HG03442 (cell line): ENCODE results near the gene GABRB2.
A peak's percentile ranks its signal among the peaks of the same experiment; 100 is the strongest.

ENCODE experiments used
- ATAC-seq: cut with Tn5 transposase; IDR thresholded peaks from one replicate; pipeline ENCODE4 v1.9.1; 2021; ENCODE audit warnings: mild to moderate bottlenecking, moderate library complexity; ENCODE audit not compliant: unreplicated experiment

GABRB2 gene

DNA sequence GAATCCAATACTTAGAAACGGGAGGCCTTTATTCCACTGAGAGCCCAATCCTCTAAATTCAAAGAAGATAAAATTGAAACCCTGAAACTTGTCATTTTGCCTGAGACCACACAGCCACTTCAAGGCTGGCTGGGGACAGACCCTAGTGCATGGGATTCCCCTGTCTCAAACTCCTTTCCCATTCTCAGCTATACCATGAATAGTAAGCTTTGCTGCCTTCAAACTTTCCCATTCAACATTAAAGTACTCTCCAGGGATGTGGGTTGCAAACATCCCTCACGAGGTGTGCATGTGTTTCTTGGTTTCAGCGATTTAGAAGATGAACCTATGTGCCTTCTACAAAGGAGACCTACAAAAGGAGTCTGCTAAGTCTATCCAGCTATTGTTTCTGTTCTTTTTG lies 64.6 kb downstream of the GABRB2 start:
- peak; percentile 73 for ATAC-seq

GRCh38 chr5:161471211-161471950 lies 75.1 kb downstream of the GABRB2 start:
- ATAC-seq, result no peak

DNA sequence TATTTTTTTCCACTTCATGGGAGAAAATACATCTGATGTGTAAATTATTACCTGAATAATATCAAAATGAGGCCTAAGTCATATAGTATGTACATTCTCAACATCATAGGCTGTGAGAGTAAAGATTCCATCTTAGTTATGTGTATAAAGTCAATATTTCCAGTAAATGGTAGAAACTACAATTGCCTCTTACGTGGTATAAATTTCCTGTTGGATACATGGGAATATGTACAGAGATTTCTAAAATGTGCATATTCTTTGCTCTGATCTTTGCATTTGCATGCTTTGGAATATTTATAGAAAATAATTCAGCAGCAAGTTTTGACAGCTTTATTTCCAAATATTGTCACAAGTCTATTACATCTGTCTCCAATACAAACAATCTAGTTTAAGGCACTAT lies 78.8 kb downstream of the GABRB2 start:
- no peak for ATAC-seq

DNA sequence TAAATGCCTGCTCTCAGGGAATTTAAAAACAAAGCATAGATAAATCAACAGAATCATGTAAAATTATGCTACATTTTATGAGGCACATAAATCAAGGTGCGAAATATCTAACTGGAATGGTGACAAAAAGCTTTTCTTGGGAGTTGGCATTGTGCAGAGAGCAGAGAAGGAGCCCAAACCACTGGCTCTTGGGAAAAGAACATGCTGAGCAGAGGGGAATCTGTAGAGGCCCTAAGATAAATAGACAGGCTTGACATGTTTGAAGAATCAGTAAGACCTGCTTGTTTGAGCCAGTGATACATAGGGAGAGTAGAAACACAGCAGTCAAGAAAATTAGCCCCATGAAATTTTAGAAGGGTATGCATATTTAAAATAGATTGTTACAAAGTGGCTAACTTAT lies 85.8 kb downstream of the GABRB2 start:
- ATAC-seq, result no peak

DNA sequence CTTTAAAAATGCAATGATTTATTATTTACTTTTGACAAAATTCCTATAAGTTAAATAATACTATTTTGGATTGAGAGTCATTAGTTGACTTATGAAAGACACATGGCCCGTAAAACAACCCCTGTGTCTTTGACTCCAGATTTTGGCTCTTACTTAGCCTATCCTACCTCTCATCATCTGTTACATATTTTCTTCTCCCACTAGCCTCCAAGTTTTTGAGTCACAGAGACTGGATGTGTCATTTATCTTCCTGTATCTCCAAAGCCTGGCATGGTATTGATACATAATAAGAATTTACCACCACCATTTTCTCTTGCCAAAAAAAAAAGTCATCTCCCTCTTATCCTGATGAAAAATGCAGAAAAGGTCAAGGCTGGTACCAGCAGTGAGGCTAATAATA lies 99.9 kb downstream of the GABRB2 start:
- no peak for ATAC-seq

- no peak for ATAC-seq
These were observed 104.1 kb downstream of the GABRB2 start for GRCh38 chr5:161442471-161442870.

- no peak for ATAC-seq
These were observed 113.7 kb downstream of the GABRB2 start for GRCh38 chr5:161432798-161433197.

GRCh38 chr5:161431963-161432362 lies 114.6 kb downstream of the GABRB2 start:
- no peak for ATAC-seq

- no peak for ATAC-seq
These were observed 125.5 kb downstream of the GABRB2 start for GRCh38 chr5:161421067-161421466.

DNA sequence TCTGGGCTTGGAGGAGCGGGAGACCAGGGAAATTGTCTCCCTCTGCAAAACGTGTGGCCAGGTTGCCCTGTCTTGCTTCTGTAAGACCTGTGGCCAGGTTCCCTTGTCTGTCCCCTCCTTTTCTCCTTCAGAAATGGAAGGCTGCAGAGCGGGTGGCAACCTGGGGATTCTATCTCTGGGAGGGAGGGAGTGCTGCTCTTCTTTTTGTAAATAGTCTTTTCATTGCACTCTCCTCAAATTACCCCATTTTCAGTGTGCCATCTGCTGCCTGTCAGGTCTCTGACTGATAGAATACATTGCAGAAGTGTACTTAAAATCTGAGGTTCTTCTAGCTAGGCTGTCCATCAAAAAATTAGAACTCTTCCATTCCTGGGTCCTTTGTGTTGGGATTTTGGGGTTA lies 126.0 kb downstream of the GABRB2 start:
- no peak for ATAC-seq

- no peak for ATAC-seq
These were observed 131.6 kb downstream of the GABRB2 start for GRCh38 chr5:161414896-161415295.

- no peak for ATAC-seq
These were observed 132.5 kb downstream of the GABRB2 start for GRCh38 chr5:161414037-161414436.

DNA sequence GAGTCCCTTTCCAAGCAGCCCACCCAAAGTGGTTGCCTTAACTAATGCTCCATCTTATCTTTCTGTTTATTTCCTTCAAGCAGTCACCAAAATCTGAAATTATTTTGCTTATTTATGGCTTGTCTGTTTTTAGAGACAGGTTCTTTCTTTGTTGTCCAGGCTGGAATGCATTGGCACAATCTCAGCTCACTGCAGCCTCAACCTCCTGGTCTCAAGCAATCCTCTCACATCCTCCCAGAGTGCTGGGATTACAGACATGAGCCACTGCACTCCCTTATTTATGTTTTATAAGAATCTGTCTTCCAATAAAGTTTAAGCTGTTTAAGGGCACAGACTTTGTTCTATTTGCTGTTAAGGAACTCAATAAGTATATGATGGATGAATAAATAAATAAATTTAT lies 133.7 kb downstream of the GABRB2 start:
- ATAC-seq, result no peak

DNA sequence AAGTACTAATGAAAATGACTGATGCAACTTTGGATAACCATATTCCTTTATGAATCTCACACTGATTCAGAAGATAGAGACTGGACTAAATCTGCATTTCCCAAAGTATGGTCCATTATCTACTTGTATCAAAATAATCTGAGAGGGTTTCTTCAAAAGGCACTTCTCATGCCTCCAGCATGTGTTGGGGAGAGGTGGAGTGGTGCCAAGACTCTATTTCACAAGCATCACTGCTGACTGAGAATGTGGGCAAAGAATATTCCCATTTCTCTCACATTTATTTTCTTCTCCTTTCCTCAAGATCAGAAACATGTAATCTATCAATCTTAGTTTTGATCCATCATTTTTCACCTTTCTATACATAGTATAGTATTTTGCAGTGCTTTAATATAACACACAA lies 135.4 kb downstream of the GABRB2 start:
- ATAC-seq, result no peak

DNA sequence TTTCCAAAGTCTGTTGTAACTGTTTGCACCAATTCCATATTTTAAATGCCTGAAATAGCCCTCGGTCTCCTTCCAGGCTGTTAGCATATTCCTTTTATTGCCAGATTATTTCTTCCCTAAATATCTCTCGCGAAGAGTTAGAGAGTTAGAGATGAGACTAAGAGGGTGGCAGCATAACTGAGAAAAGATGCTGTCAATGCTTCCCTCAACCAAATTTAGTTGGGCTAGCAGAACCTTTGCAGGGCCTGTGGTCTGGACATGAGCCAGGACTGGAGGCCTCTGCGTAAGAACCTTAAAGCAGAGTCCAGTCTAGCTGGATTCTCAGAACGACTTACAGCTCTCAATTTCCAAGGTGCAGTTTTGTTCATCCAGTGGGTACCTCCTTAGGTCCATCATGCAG lies 135.9 kb downstream of the GABRB2 start:
- no peak for ATAC-seq

DNA sequence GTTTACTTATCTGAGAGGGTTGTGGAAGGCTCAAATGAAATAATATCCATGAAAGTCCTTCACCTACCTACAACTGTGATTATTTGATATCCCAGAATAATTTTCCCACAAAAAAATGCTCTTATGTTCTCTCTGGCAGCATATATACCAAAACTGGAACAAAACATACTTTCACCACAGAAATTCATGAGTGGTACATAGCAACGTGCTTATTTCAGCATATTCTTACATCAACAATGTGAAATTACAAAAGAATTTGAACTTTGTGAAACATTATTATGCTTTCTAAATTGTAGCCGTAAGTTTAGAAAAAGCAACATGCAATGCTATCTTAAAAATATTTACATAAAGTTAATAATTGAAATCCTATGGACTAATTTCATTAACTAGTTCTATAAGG lies 137.1 kb downstream of the GABRB2 start:
- ATAC-seq, result no peak

DNA sequence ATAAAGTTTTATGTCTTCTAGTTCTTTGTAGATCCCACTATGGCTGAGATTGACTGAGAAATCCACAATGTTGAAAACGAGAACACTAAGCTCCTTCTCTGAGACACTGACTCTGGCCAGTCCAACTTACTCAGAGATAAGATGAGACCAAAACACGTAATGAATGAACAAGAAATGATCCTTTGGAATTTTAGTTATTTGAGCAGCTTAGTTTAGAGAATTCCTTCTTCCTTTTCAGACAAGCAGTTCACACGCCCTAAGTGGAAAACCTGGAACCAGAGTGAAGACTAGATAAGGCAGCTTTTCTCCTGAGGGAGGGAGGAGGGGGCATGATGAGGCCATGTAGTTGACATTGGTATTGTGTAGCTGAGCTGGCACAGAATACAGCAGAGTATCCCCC lies 139.6 kb downstream of the GABRB2 start:
- no peak for ATAC-seq

DNA sequence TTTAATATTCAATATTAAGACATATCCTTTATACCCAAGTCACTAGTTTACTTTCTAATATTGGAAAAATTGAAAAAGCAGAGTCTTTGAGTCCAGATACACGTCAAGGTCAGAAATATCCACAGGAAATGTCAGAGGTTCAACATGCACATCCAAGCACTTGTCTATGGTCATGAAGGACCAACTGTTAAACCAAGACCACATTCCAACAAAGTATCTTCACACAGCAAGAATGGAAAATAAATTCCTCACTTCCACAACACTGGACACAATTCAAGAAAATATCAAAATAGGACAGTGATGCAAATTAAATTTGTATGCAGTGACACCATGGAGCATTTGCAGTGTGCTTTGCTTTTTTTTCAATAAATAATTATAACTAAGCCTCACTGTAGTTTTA lies 142.5 kb downstream of the GABRB2 start:
- no peak for ATAC-seq

DNA sequence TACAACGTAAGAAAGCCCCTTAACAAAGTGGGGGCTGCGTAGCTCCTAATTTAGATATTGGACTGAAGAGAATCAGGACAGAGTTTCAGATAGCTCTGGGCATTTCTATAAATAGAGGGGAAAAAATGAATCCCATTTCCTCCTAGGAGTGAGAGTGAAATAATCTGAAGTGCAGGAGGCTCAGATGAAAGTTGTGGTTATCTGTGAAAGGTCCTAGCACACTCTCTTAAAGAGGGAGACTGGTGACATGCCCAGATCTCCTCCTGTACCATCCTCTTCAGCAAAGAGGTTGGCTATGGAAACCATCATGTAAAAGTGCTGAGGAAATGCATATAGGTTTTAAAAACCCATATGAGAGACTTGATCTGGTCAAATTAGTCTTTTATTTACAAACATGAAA lies 143.4 kb downstream of the GABRB2 start:
- ATAC-seq, result no peak

- ATAC-seq, result no peak
These were observed 145.9 kb downstream of the GABRB2 start for GRCh38 chr5:161400583-161400982.

DNA sequence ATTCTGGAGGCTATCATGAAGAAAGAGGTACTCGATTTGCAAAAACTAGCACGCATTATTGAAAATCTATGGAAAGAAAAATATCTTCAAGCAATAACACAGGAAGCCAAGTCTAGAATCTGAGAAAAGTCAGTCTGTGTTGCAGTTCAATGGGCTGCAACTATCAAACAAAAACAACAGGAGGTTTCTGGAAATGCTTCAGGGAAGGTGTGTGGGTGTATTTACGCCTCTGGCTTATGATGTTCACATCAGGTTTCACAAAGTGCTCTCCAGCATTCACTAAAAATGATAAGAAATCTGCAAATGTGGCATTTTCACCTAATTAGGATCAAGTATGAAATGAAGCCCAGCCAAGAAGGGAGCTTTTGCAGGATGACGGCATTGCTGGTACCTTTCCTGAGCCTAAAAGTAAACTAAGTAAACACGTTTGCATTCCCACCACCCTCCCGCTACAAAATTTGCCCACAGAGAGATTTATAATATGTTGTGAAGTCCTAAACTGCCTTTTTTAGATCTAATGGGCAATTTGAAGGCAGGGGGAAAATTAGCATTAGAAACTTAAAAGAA lies 146.4 kb downstream of the GABRB2 start:
- ATAC-seq, result no peak

DNA sequence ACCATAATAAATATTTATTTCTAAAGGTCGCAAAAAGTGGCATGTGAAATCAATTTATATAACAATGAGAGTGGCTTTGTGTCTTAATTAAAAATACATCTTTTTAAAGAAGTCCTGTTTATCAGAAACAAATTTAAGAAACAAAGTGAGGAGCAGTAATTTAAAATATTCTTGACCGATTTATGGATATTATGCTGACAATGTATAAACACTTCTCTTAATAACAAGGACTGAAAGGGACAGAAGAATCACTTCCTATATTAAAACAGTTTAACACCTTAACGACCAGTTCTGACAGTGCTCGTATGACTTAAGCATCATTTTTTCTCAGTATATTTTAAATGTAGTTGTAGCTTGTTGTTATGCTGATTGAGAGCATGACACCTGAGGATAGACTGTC lies 149.1 kb downstream of the GABRB2 start:
- no peak for ATAC-seq

GRCh38 chr5:161396171-161396570 lies 150.4 kb downstream of the GABRB2 start:
- no peak for ATAC-seq
